ENCODE data around the gene ENTPD8. TPM values are rescaled to one million over a fixed set of nuclear protein-coding genes. Genes with fewer than 3 reads are reported as not detected.
"Not testable (repeated sequence)": the region's sequence is repeated elsewhere in the genome, so short reads cannot be mapped to it uniquely, and the experiment has no call there.

Gene ENTPD8
- total RNA-seq, 1 experiment from 2014 or later: not detected

GRCh38 chr9:137474271-137474670 is 33.1 kb upstream of the ENTPD8 start:
- no peaks in the 10 kb centered on the region for H3K4me1 Mint-ChIP-seq (ENCODE audit: insufficient read depth, unreplicated experiment)
- peaks cover 15% of the 10 kb centered on the region for H3K9me3 Mint-ChIP-seq (ENCODE audit: unreplicated experiment)
- CTCF ChIA-PET: interaction anchor here (0.7 to 1.0 kb wide), 2 partner anchors 17 to 350 kb away, joined by 3 to 4 read pairs; no protein-coding TSS in a partner anchor
- no peak for DNase-seq (ENCODE audit: unreplicated experiment)
- BruUV-seq (replicated peaks): no TSS peak
- H3K27ac Mint-ChIP-seq (ENCODE audit: low read depth, unreplicated experiment): no peak overlapping the region
- H3K36me3 Mint-ChIP-seq (ENCODE audit: insufficient read depth, unreplicated experiment): peaks cover 6% of the 10 kb centered on the region
- H3K4me3 Mint-ChIP-seq (ENCODE audit: unreplicated experiment): no peak overlapping the region
- H3K27me3 Mint-ChIP-seq (ENCODE audit: insufficient read depth, unreplicated experiment): peaks cover 18% of the 10 kb centered on the region
- POLR2A ChIA-PET: no interaction called here
- no peak for TF ChIP-seq CTCF (IDR thresholded peaks at IDR 0.05; ENCODE audit: unreplicated experiment)
- intact Hi-C loops (cut with micrococcal nuclease): no loop called here

DNA sequence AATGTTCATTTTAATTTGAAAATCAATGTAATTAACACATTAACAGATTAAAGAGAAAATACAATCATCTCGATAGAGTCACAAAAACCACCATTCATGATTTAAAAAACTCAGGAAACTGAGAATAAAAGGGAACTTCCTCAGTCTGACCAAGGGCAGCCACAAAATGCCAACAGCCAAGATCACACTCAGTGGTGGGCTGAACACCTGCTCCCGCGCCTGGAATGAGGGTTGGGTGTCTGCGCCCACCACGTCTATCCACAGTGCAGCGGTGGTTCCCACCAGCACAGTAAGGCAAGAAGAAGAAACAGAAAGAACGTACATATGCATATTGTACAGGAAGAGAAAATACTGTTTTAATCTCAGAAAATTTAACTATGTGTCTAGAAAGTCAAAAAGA is 29.6 kb upstream of the ENTPD8 start:
- no peak for DNase-seq (ENCODE audit: unreplicated experiment)
- CTCF ChIA-PET: no interaction called here
- POLR2A ChIA-PET: interaction anchor here (1.4 kb wide), 1 partner anchor 11 kb away, joined by 4 read pairs; no protein-coding TSS in a partner anchor
- peaks cover 27% of the 10 kb centered on the region for H3K27me3 Mint-ChIP-seq (ENCODE audit: insufficient read depth, unreplicated experiment)
- no peaks in the 10 kb centered on the region for H3K4me1 Mint-ChIP-seq (ENCODE audit: insufficient read depth, unreplicated experiment)
- intact Hi-C loops (cut with micrococcal nuclease): no loop called here
- H3K4me3 Mint-ChIP-seq (ENCODE audit: unreplicated experiment): no peak overlapping the region
- peaks cover 6% of the 10 kb centered on the region for H3K36me3 Mint-ChIP-seq (ENCODE audit: insufficient read depth, unreplicated experiment)
- BruUV-seq (replicated peaks): no TSS peak
- no peak for TF ChIP-seq CTCF (IDR thresholded peaks at IDR 0.05; ENCODE audit: unreplicated experiment)
- peaks cover 7% of the 10 kb centered on the region for H3K9me3 Mint-ChIP-seq (ENCODE audit: unreplicated experiment)
- H3K27ac Mint-ChIP-seq (ENCODE audit: low read depth, unreplicated experiment): no peak overlapping the region

- CTCF ChIA-PET: interaction anchor here (0.5 kb wide), 1 partner anchor 67 kb away, joined by 3 read pairs; no protein-coding TSS in a partner anchor
- H3K27ac Mint-ChIP-seq (ENCODE audit: low read depth, unreplicated experiment): no peak overlapping the region
- peaks cover 4% of the 10 kb centered on the region for H3K36me3 Mint-ChIP-seq (ENCODE audit: insufficient read depth, unreplicated experiment)
- H3K4me3 Mint-ChIP-seq (ENCODE audit: unreplicated experiment): no peak overlapping the region
- no peaks in the 10 kb centered on the region for H3K9me3 Mint-ChIP-seq (ENCODE audit: unreplicated experiment)
- peaks cover 31% of the 10 kb centered on the region for H3K27me3 Mint-ChIP-seq (ENCODE audit: insufficient read depth, unreplicated experiment)
- no peak for DNase-seq (ENCODE audit: unreplicated experiment)
- H3K4me1 Mint-ChIP-seq (ENCODE audit: insufficient read depth, unreplicated experiment): no peaks in the 10 kb centered on the region
- TF ChIP-seq CTCF (IDR thresholded peaks at IDR 0.05; ENCODE audit: unreplicated experiment): no peak
- intact Hi-C loops (cut with micrococcal nuclease): no loop called here
- POLR2A ChIA-PET: no interaction called here
- no TSS peak for BruUV-seq (replicated peaks)
Observed at GRCh38 chr9:137467896-137468295, 26.7 kb upstream of the ENTPD8 start.

- ChIA-PET POLR2A (interaction anchor here (0.7 kb wide), 1 partner anchor 227 kb away, joined by 3 read pairs; no protein-coding TSS in a partner anchor), CTCF (interaction anchor here (0.6 kb wide), 1 partner anchor 42 kb away, joined by 3 read pairs; no protein-coding TSS in a partner anchor)
- H3K27me3 Mint-ChIP-seq (ENCODE audit: insufficient read depth, unreplicated experiment): peaks cover 31% of the 10 kb centered on the region
- no peak overlapping the region for H3K4me3 Mint-ChIP-seq (ENCODE audit: unreplicated experiment)
- no TSS peak for BruUV-seq (replicated peaks)
- DNase-seq (ENCODE audit: unreplicated experiment): no peak
- no peak for TF ChIP-seq CTCF (IDR thresholded peaks at IDR 0.05; ENCODE audit: unreplicated experiment)
- H3K4me1 Mint-ChIP-seq (ENCODE audit: insufficient read depth, unreplicated experiment): no peaks in the 10 kb centered on the region
- H3K9me3 Mint-ChIP-seq (ENCODE audit: unreplicated experiment): no peaks in the 10 kb centered on the region
- H3K27ac Mint-ChIP-seq (ENCODE audit: low read depth, unreplicated experiment): no peak overlapping the region
- no peaks in the 10 kb centered on the region for H3K36me3 Mint-ChIP-seq (ENCODE audit: insufficient read depth, unreplicated experiment)
- intact Hi-C loops (cut with micrococcal nuclease): no loop called here
Observed at GRCh38 chr9:137467161-137467581, 26.0 kb upstream of the ENTPD8 start.

- intact Hi-C loops (cut with micrococcal nuclease); H3K4me1 Mint-ChIP-seq (ENCODE audit: insufficient read depth, unreplicated experiment); DNase-seq (ENCODE audit: unreplicated experiment); H3K9me3 Mint-ChIP-seq (ENCODE audit: unreplicated experiment); H3K36me3 Mint-ChIP-seq (ENCODE audit: insufficient read depth, unreplicated experiment); H3K27ac Mint-ChIP-seq (ENCODE audit: low read depth, unreplicated experiment); H3K4me3 Mint-ChIP-seq (ENCODE audit: unreplicated experiment); BruUV-seq (replicated peaks): not testable (repeated sequence)
- H3K27me3 Mint-ChIP-seq (ENCODE audit: insufficient read depth, unreplicated experiment): peaks cover 31% of the 10 kb centered on the region
- CTCF ChIA-PET: interaction anchor here (0.6 kb wide), 1 partner anchor 42 kb away, joined by 3 read pairs; no protein-coding TSS in a partner anchor
- POLR2A ChIA-PET: interaction anchor here (0.7 kb wide), 1 partner anchor 226 kb away, joined by 3 read pairs; no protein-coding TSS in a partner anchor
Observed at GRCh38 chr9:137466389-137467085, 25.4 kb upstream of the ENTPD8 start.

Measured in MCF 10A (cell line).